Thyroid gland (tissue), 4 donors: Measurements from ENCODE around the gene ZNF587.

Source experiments
- CTCF ChIP-seq, 6 experiments: fragments of 200-600 bp in 3 of 6; fragments of 450-650 bp in 3 of 6; sonication (generic) in 3 of 6; IDR thresholded peaks; one replicate each; pipeline ENCODE4 v1.5.1; 2016 to 2019; ENCODE audit warnings: antibody characterized with exemption in 6 of 6, mild to moderate bottlenecking in 2 of 6, inconsistent platforms in 1 of 6, moderate library complexity in 1 of 6
- POLR2A ChIP-seq, 2 donors: fragments of 450-650 bp; IDR thresholded peaks; one replicate each; pipeline ENCODE4 v1.6.1; 2017; ENCODE audit warnings: antibody characterized with exemption in 2 of 2, mild to moderate bottlenecking in 2 of 2, moderate library complexity in 1 of 2

GRCh38 chr19:57818378-57818777, 31.3 kb upstream of the ZNF587 start:
- no peak for TF ChIP-seq CTCF (IDR thresholded peaks at IDR 0.05)
- no peak for TF ChIP-seq POLR2A (IDR thresholded peaks at IDR 0.05)
